RWPE2 (cell line): Measurements from ENCODE around the gene SDS.

Experiments used
- ATAC-seq: fragments of 200-7000 bp; cut with Tn5 transposase; 3 replicates; pipeline ENCODE4 v1.9.1; 2021; ENCODE audit warnings: low read depth
- DNase-seq: peaks from one replicate; pipeline ENCODE4 v3.0.0-alpha.2; 2020; ENCODE audit warnings: low spot score
- H3K27ac ChIP-seq: fragments of 450-650 bp; 2 replicates; pipeline ENCODE4 v1.5.1; 2017; ENCODE audit warnings: mild to moderate bottlenecking; ENCODE audit not compliant: poor library complexity, severe bottlenecking
- H3K27me3 ChIP-seq: fragments of 250-450 bp; sonication (Bioruptor Pico); 2 replicates; pipeline ENCODE4 v1.5.1; 2021; ENCODE audit warnings: mild to moderate bottlenecking, moderate library complexity; ENCODE audit not compliant: insufficient read depth, poor library complexity, severe bottlenecking
- H3K36me3 ChIP-seq: fragments of 250-450 bp; sonication (Bioruptor Pico); 2 replicates; pipeline ENCODE4 v1.5.1; 2020; ENCODE audit warnings: low read depth, mild to moderate bottlenecking, moderate library complexity
- H3K4me1 ChIP-seq: fragments of 250-450 bp; sonication (Bioruptor Pico); 2 replicates; pipeline ENCODE4 v1.5.1; 2021; ENCODE audit warnings: mild to moderate bottlenecking, moderate library complexity; ENCODE audit not compliant: insufficient read depth, poor library complexity, severe bottlenecking
- H3K4me3 ChIP-seq: fragments of 250-450 bp; sonication (Bioruptor Pico); 2 replicates; pipeline ENCODE4 v1.5.1; 2021; ENCODE audit warnings: mild to moderate bottlenecking, moderate library complexity; ENCODE audit not compliant: severe bottlenecking
- H3K9me3 ChIP-seq: fragments of 250-450 bp; sonication (Bioruptor Pico); 2 replicates; pipeline ENCODE4 v1.5.1; 2021; ENCODE audit warnings: mild to moderate bottlenecking, moderate library complexity; ENCODE audit not compliant: severe bottlenecking
- TF ChIP-seq, protein P1 (sequence below): fragments of 450-650 bp; IDR thresholded peaks from one replicate; pipeline ENCODE4 v1.5.1; 2017; ENCODE audit warnings: mild to moderate bottlenecking, moderate library complexity; ENCODE audit not compliant: poor library complexity, severe bottlenecking

SDS gene

DNA sequence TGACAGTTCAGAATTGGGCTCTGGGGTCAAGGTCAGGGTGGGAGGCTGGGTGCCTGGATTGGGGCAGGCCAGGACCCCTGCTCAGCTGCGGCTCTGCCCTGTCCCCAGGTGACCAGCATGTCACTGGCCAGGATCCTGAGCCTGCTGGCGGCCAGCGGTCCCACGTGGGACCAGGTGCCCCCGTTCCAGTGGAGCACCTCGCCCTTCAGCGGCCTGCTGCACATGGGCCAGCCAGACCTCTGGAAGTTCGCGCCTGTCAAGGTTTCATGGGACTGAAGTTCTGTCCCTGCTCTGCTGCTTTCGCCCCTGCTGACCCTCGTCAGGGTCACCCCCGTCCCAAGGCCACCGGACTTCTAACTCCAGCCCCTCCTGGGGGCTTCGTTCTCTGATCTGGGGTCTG is 15.3 kb downstream of the SDS start:
- Histone ChIP-seq H3K27me3 (no peaks in the 10 kb centered on the region), H3K27ac (no peak overlapping the region), H3K36me3 (no peaks in the 10 kb centered on the region), H3K9me3 (no peaks in the 10 kb centered on the region), H3K4me3 (no peak overlapping the region), H3K4me1 (no peaks in the 10 kb centered on the region)
- no peak for DNase-seq
- TF ChIP-seq, protein P1, sequence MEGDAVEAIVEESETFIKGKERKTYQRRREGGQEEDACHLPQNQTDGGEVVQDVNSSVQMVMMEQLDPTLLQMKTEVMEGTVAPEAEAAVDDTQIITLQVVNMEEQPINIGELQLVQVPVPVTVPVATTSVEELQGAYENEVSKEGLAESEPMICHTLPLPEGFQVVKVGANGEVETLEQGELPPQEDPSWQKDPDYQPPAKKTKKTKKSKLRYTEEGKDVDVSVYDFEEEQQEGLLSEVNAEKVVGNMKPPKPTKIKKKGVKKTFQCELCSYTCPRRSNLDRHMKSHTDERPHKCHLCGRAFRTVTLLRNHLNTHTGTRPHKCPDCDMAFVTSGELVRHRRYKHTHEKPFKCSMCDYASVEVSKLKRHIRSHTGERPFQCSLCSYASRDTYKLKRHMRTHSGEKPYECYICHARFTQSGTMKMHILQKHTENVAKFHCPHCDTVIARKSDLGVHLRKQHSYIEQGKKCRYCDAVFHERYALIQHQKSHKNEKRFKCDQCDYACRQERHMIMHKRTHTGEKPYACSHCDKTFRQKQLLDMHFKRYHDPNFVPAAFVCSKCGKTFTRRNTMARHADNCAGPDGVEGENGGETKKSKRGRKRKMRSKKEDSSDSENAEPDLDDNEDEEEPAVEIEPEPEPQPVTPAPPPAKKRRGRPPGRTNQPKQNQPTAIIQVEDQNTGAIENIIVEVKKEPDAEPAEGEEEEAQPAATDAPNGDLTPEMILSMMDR: no peak
- ATAC-seq: no peak

DNA sequence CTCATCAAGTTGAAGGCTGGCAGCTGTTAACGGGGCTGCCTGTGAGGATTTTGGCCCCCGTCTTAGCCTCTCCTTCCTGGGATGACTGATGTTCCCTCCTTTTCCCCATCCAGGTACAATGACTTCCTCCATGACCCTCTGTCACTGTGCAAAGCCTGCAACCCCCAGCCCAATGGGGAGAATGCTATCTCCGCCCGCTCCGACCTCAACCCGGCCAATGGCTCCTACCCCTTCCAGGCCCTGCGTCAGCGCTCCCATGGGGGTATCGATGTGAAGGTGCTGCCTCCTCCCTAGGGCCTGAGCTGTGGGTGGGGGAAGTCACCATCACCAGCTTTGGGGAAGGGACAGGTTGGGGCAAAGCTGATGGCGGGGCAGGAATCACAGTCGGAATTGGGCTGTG is 16.1 kb downstream of the SDS start:
- Histone ChIP-seq H3K4me3 (no peak overlapping the region), H3K27ac (no peak overlapping the region), H3K27me3 (no peaks in the 10 kb centered on the region), H3K9me3 (no peaks in the 10 kb centered on the region), H3K4me1 (no peaks in the 10 kb centered on the region), H3K36me3 (no peaks in the 10 kb centered on the region)
- TF ChIP-seq, protein P1: no peak
- ATAC-seq (no peak), DNase-seq (no peak)

DNA sequence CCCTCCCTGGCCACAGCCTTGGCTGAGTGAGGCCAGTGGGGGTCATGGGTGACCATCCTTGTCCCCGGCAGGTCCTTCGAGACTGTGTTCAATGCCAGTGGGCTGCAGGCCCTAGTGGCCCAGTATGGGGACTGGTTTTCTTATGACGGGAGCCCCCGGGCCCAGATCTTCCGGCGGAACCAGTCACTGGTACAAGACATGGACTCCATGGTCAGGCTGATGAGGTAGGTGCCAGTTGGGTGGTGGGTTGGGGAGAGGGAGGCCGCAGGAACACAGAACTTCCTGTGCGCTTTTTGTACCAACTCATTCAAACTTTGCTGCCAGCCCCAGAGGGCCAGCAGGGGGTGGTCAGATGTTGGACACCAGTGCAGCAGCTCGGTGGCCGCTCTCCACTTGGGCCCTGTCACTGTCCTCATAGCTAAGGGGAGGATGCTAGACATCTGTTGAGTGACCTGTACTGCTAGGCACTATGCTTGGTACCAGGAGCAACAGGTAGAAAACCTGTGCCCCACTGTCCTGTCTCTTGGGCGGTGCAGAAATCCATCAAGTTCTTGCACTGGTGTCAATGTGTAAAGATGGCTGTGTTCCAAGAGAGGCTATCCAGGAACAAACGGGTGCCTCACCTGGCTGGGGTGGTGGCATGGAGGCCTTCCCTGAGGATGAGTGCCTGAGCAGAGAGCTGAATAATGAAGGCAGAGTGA is 16.7 kb downstream of the SDS start:
- DNase-seq (no peak), ATAC-seq (no peak)
- TF ChIP-seq, protein P1: no peak
- Histone ChIP-seq H3K36me3 (no peaks in the 10 kb centered on the region), H3K4me1 (no peaks in the 10 kb centered on the region), H3K27ac (no peak overlapping the region), H3K27me3 (no peaks in the 10 kb centered on the region), H3K9me3 (no peaks in the 10 kb centered on the region), H3K4me3 (no peak overlapping the region)

DNA sequence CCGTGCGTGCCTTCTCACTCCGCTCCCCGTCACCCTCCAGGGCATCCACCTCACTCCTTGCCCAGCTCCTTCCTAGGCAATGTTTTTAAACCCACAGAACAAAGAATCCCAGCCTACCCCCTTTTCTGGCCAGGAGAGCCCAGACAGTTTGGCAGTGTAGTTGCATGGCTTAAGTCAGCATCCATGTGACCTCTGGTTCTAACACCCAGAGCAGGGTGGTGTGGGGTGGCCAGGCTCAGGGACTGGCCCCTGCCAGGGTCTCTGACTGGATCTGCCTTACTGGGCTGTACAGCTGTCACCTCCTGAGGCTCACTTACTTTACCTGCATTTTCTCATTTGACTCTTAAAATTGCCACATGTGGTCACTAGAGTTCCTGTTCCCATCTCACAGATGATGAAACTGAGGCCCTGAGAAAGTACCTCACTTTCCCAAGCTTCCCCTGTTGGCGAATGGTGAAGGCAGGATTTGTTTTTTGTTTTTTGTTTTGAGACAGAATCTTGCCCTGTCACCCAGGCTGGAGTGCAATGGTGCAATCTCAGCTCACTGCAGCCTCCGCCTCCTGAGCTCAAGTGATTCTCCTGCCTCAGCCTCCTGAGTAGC is 18.3 kb downstream of the SDS start:
- Histone ChIP-seq H3K4me1 (no peaks in the 10 kb centered on the region), H3K36me3 (no peaks in the 10 kb centered on the region), H3K4me3 (no peak overlapping the region), H3K9me3 (no peaks in the 10 kb centered on the region), H3K27me3 (no peaks in the 10 kb centered on the region), H3K27ac (no peak overlapping the region)
- DNase-seq (no peak), ATAC-seq (no peak)
- TF ChIP-seq, protein P1: no peak

DNA sequence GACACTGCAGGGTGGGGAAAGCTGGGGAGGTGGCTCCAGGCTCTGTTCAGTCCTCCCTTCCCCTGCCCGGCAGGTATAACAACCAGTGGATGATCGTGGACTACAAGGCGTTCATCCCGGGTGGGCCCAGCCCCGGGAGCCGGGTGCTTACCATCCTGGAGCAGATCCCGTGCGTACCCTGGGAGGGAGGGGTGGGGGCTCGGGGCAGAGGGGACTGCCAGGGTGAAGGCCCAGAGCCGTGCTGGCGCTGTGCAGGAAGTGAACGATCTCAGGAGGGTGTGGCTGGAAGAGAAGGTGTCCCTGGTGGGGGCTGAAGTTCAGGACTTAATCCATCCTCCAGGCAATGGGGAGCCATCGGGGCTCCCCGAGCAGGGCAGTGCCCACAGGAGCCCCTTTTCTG is 18.9 kb downstream of the SDS start:
- TF ChIP-seq, protein P1: no peak
- H3K4me1 ChIP-seq: no peaks in the 10 kb centered on the region
- no peaks in the 10 kb centered on the region for H3K27me3 ChIP-seq
- no peaks in the 10 kb centered on the region for H3K36me3 ChIP-seq
- ATAC-seq (no peak), DNase-seq (no peak)
- no peak overlapping the region for H3K27ac ChIP-seq
- no peak overlapping the region for H3K4me3 ChIP-seq
- no peaks in the 10 kb centered on the region for H3K9me3 ChIP-seq
